Kidney (tissue), 14 donors: ENCODE measurements around the gene ADGRV1. TPM values are rescaled to one million over a fixed set of nuclear protein-coding genes. Genes with fewer than 3 reads are reported as not detected.

ENCODE experiments used
- DNase-seq, 5 donors: peaks; one replicate each; pipeline ENCODE4 v3.0.0-alpha.2; 2013 to 2020
- FAIRE-seq: peaks from 2 replicates; lab custom pipeline; 2012; peaks lifted over from hg19 to GRCh38; lab: Jason Lieb, UNC
- H3K27ac ChIP-seq, 2 donors: one replicate each; pipeline ENCODE4 v1.7.0; 2013; ENCODE audit warnings: low read depth in 2 of 2, low read length in 2 of 2, inconsistent platforms in 1 of 2
- H3K27me3 ChIP-seq: one replicate; pipeline ENCODE4 v1.7.1; 2013; ENCODE audit warnings: low read length, inconsistent platforms; ENCODE audit not compliant: control insufficient read depth, insufficient read depth
- H3K36me3 ChIP-seq, 3 donors: one replicate each; pipeline versions ENCODE4 v1.7.0 to v1.7.1; 2013; ENCODE audit warnings: low read length in 3 of 3, control low read depth in 1 of 3, inconsistent platforms in 1 of 3; ENCODE audit not compliant: insufficient read depth in 3 of 3, control insufficient read depth in 2 of 3
- H3K4me1 ChIP-seq, 3 donors: one replicate each; pipeline versions ENCODE4 v1.7.0 to v1.7.1; 2013; ENCODE audit warnings: low read length in 3 of 3, inconsistent platforms in 1 of 3, low read depth in 1 of 3; ENCODE audit not compliant: control insufficient read depth in 2 of 3, insufficient read depth in 2 of 3
- H3K4me3 ChIP-seq, 3 donors: one replicate each; pipeline versions ENCODE4 v1.7.0 to v1.8.1; 2013; ENCODE audit warnings: low read length in 3 of 3, control low read depth in 1 of 3, inconsistent platforms in 1 of 3
- H3K9ac ChIP-seq, 3 donors: one replicate each; pipeline versions ENCODE4 v1.7.0 to v1.7.1; 2013; ENCODE audit warnings: low read length in 3 of 3, control low read depth in 1 of 3, inconsistent platforms in 1 of 3
- H3K9me3 ChIP-seq, 3 donors: one replicate each; pipeline versions ENCODE4 v1.7.0 to v1.7.1; 2013; ENCODE audit warnings: low read length in 3 of 3, control low read depth in 1 of 3, inconsistent platforms in 1 of 3; ENCODE audit not compliant: control insufficient read depth in 2 of 3, insufficient read depth in 1 of 3
- intact Hi-C: fragments of 100-400 bp; cut with DNase I; formaldehyde crosslinking; loops from one replicate; pipeline ENCODE4 v1.11.1; 2022
- polyA plus RNA-seq: library from polyadenylated mRNA; stranded (reverse); fragments of 350-450 nt; fragmentation: Illumina TruSeq; extraction: RNeasy Lipid Tissue Mini Kit (QIAGEN cat#74804); gene quantifications from one replicate; pipeline ENCODE4 v1.2.3, GENCODE V29; 2014; ENCODE audit warnings: low read depth, low replicate concordance; ENCODE audit not compliant: insufficient read depth
- total RNA-seq: library from RNA; stranded (reverse); fragmentation: NEBNext Ultra II Directional; extraction: Animal tissue kit (Norgen Biotek cat#: 25700); gene quantifications from one replicate; pipeline ENCODE4 v1.2.1, GENCODE V29; 2021
- TF ChIP-seq, protein P1 (sequence below): IDR thresholded peaks from 3 replicates; pipeline ENCODE4 v1.5.1; 2012; ENCODE audit warnings: mild to moderate bottlenecking, moderate library complexity, borderline replicate concordance; ENCODE audit not compliant: insufficient read depth; ENCODE audit errors: extremely low read depth
- donor health status: control.
- donor health status: control.
- donor health status: control.
- donor health status: control.
- donor health status: control.
- donor health status: DM: yes; HTN: yes; CAD: no.
- donor health status: Normal renal cell carcinoma (clear cell type).

The ADGRV1 gene
- total and polyA plus RNA-seq, 2 donors from 2014 or later, result 7.0 to 7.3 TPM

DNA sequence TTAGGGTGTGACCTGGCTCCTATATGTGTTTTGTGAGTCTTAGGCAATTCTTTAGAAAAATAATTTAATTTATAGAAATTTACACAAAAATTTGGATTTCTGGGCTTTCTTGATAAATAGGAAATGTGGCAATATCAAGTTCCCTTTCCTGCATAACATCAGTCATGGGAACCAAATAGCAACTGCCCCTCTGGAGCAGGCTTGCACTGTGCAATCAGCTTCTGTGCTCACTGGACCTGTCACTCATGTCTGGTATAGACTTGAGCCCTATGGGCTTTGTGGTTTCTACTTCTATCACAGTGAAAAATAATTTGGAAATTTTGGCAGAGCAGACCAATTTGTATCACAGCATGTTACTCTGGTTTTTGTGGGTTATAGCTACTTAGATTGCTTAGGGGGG is 131.7 kb downstream of the ADGRV1 start:
- Histone ChIP-seq H3K27me3 (no peaks in the 10 kb centered on the region), H3K4me3 (no peak overlapping the region), H3K4me1 (no peaks in the 10 kb centered on the region), H3K36me3 (no peaks in the 10 kb centered on the region), H3K9me3 (no peaks in the 10 kb centered on the region), H3K27ac (no peak overlapping the region), H3K9ac (no peak overlapping the region)
- TF ChIP-seq, protein P1, sequence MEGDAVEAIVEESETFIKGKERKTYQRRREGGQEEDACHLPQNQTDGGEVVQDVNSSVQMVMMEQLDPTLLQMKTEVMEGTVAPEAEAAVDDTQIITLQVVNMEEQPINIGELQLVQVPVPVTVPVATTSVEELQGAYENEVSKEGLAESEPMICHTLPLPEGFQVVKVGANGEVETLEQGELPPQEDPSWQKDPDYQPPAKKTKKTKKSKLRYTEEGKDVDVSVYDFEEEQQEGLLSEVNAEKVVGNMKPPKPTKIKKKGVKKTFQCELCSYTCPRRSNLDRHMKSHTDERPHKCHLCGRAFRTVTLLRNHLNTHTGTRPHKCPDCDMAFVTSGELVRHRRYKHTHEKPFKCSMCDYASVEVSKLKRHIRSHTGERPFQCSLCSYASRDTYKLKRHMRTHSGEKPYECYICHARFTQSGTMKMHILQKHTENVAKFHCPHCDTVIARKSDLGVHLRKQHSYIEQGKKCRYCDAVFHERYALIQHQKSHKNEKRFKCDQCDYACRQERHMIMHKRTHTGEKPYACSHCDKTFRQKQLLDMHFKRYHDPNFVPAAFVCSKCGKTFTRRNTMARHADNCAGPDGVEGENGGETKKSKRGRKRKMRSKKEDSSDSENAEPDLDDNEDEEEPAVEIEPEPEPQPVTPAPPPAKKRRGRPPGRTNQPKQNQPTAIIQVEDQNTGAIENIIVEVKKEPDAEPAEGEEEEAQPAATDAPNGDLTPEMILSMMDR, result no peak
- no peak for DNase-seq
- FAIRE-seq, result no peak
- intact Hi-C loops, result no loop called here

DNA sequence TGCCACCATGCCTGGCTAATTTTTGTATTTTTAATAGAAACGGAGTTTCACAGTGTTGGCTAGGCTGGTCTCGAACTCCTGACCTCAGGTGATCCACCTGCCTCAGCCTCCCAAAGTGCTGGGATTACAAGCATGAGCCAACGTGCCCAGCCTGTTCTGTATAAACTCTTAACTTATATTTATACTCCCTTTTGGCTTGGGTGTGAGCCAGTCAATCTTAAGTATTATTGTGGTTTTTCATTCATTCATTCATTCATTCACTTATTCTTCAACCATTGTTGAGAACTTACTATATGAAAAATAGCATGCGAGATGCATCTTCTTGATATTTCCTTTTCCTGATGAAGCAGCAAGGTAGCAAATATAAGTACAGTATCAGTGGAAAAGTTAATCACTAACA is 132.9 kb downstream of the ADGRV1 start:
- intact Hi-C loops, result no loop called here
- FAIRE-seq (no peak), DNase-seq (no peak)
- Histone ChIP-seq H3K4me3 (no peak overlapping the region), H3K27me3 (no peaks in the 10 kb centered on the region), H3K9me3 (no peaks in the 10 kb centered on the region), H3K9ac (no peak overlapping the region), H3K4me1 (no peaks in the 10 kb centered on the region), H3K27ac (no peak overlapping the region), H3K36me3 (no peaks in the 10 kb centered on the region)
- TF ChIP-seq, protein P1, result no peak

DNA sequence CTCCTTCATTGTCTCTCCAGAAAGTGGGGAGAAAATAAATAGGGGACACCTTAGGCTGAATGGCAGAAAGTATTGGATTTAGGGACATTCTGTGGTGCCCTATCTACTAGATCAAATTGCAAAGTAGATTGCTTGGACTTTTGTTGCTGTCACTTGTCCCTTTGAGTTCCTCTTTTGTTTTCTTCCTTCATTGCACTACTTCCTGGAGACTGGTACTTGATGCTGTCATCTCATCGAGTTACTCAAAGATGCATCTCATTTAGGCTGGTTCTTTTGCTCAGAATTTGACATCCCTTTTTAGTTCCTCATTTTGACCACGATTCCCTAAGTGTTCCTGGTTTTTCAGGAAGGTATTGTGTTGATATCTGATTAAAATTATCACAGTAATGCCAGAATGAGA is 137.6 kb downstream of the ADGRV1 start:
- H3K4me3 ChIP-seq, result no peak overlapping the region
- DNase-seq, result no peak
- no peak overlapping the region for H3K27ac ChIP-seq
- H3K9ac ChIP-seq, result no peak overlapping the region
- TF ChIP-seq, protein P1, result no peak
- H3K36me3 ChIP-seq, result no peaks in the 10 kb centered on the region
- no peak for FAIRE-seq
- H3K9me3 ChIP-seq, result no peaks in the 10 kb centered on the region
- no peaks in the 10 kb centered on the region for H3K4me1 ChIP-seq
- intact Hi-C loops, result no loop called here
- H3K27me3 ChIP-seq, result no peaks in the 10 kb centered on the region

DNA sequence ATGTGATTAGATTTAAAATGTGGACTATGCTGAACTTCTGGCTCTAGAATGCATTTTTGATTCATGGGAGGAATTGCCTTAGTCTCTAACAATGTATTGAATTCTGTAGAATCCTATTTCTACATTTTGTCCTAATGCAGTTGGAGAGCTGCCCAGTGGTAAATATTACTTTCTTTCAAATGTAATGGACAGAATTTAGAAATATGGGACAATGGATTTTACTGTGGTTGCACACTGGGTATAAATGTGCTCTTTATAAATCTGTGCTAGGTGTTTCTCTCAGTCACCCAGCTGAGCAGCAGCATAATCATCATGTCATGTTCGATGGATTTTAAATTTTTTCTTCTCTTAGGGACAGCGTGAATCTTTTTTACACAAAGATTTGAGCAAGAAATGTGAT is 141.7 kb downstream of the ADGRV1 start:
- H3K4me1 ChIP-seq, result no peaks in the 10 kb centered on the region
- no peak for DNase-seq
- FAIRE-seq, result no peak
- no peak overlapping the region for H3K4me3 ChIP-seq
- intact Hi-C loops, result no loop called here
- no peak overlapping the region for H3K9ac ChIP-seq
- H3K36me3 ChIP-seq, result no peaks in the 10 kb centered on the region
- no peaks in the 10 kb centered on the region for H3K9me3 ChIP-seq
- TF ChIP-seq, protein P1, result no peak
- no peaks in the 10 kb centered on the region for H3K27me3 ChIP-seq
- H3K27ac ChIP-seq, result no peak overlapping the region
